HTERT RPE-1 (cell line): ENCODE data around the gene EDA.

Experiments
- in situ Hi-C: fragments of 300-500 bp; cut with MboI; formaldehyde crosslinking; loops from 4 replicates; pipeline ENCODE4 v1.14.3; 2020; ENCODE audit warnings: low sequenced_read_pairs

The EDA gene

GRCh38 chrX:70022616-70023015 is 406.7 kb downstream of the EDA start:
- in situ Hi-C loops, result no loop called here

- in situ Hi-C loops, result no loop called here
Measured at GRCh38 chrX:70025464-70025863, 409.6 kb downstream of the EDA start.

- in situ Hi-C loops, result no loop called here
Measured at GRCh38 chrX:70026112-70026850, 410.4 kb downstream of the EDA start.

GRCh38 chrX:70026851-70027200 is 410.9 kb downstream of the EDA start:
- in situ Hi-C loops, result no loop called here

- in situ Hi-C loops, result no loop called here
Measured at GRCh38 chrX:70029863-70030262, 413.9 kb downstream of the EDA start.

GRCh38 chrX:70030301-70030767 is 414.4 kb downstream of the EDA start:
- in situ Hi-C loops, result no loop called here

- in situ Hi-C loops, result no loop called here
Measured at GRCh38 chrX:70032792-70033191, 416.9 kb downstream of the EDA start.

- in situ Hi-C loops, result no loop called here
Measured at GRCh38 chrX:70033348-70034051, 417.6 kb downstream of the EDA start.

- in situ Hi-C loops, result no loop called here
Measured at GRCh38 chrX:70034646-70035045, 418.7 kb downstream of the EDA start.

GRCh38 chrX:70038515-70038914 is 422.6 kb downstream of the EDA start:
- in situ Hi-C loops, result no loop called here

- in situ Hi-C loops, result no loop called here
Measured at GRCh38 chrX:70038951-70039350, 423.0 kb downstream of the EDA start.

- in situ Hi-C loops, result no loop called here
Measured at GRCh38 chrX:70039758-70040157, 423.8 kb downstream of the EDA start.

GRCh38 chrX:70041993-70042392 is 426.1 kb downstream of the EDA start:
- in situ Hi-C loops, result no loop called here

GRCh38 chrX:70042399-70043371 is 426.8 kb downstream of the EDA start:
- in situ Hi-C loops, result no loop called here

GRCh38 chrX:70043685-70044084 is 427.8 kb downstream of the EDA start:
- in situ Hi-C loops, result no loop called here

GRCh38 chrX:70044541-70045245 is 428.8 kb downstream of the EDA start:
- in situ Hi-C loops, result no loop called here

GRCh38 chrX:70046978-70047377 is 431.1 kb downstream of the EDA start:
- in situ Hi-C loops, result no loop called here

- in situ Hi-C loops, result no loop called here
Measured at GRCh38 chrX:70049406-70049805, 433.5 kb downstream of the EDA start.

GRCh38 chrX:70049925-70050324 is 434.0 kb downstream of the EDA start, which contains the start of gene AWAT2:
AWAT2 (minus strand) TSS chrX:70049938; CDS start chrX:70049932, 6 bp downstream.
- in situ Hi-C loops, result no loop called here

GRCh38 chrX:70052895-70053615 is 437.1 kb downstream of the EDA start:
- in situ Hi-C loops, result no loop called here
